Measurements from ENCODE around the gene CTSC. TPM values are rescaled to one million over a fixed set of nuclear protein-coding genes. Genes with fewer than 3 reads are reported as not detected.

The CTSC gene
- total RNA-seq, 1 experiment from 2014 or later: 38.0 TPM

DNA sequence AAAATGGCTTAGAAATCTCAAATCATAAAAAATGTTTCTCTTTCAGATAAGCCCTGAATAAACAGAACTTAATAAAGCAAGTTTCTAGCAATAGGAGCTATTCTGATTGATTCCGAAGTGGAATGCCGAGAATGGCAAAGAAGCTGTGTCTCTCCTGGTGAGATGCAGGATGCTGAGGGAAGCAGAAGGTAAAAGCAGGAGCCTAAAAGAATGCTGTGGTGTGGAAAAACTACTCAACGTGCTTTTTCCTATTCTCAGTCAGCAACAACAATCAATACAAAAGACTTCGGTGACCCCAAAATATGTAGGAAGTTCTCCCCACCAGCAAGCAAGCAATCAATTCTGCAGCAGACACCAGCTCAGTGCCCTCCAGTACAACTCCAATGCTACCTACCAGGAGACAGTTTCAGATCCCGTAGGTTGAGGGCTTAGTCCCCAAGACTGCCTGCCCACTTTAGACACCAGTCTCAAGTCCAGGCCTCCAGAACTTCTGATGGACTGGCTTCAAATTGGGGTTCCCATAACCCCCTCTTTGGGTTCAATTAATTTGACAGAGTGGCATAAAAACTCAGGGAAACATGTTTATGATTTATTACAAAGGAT is 6.6 kb downstream of the CTSC start:
- CTCF ChIA-PET: no interaction called here
- TF ChIP-seq JUND (IDR thresholded peaks at IDR 0.05) (no peak), POLR2A (IDR thresholded peaks at IDR 0.05; ENCODE audit: borderline replicate concordance, extremely low read depth, insufficient read depth, insufficient read length) (no peak), REST (IDR thresholded peaks at IDR 0.05; ENCODE audit: low read depth) (no peak), ZFX (IDR thresholded peaks at IDR 0.05) (no peak), CEBPB (IDR thresholded peaks at IDR 0.05; ENCODE audit: low read depth) (no peak), FOSL1 (IDR thresholded peaks at IDR 0.05; ENCODE audit: low read depth) (no peak), YY1 (IDR thresholded peaks at IDR 0.05; ENCODE audit: extremely low read depth, insufficient replicate concordance, low read depth, low read length) (no peak), EGR1 (IDR thresholded peaks at IDR 0.05; ENCODE audit: low read depth) (no peak), SIN3A (IDR thresholded peaks at IDR 0.05; ENCODE audit: low read depth) (no peak), SP1 (IDR thresholded peaks at IDR 0.05; ENCODE audit: low read depth) (no peak), EZH2 (IDR thresholded peaks at IDR 0.05) (no peak), ZBTB33 (IDR thresholded peaks at IDR 0.05; ENCODE audit: extremely low read depth, insufficient replicate concordance, low read length) (no peak), CTCF (IDR thresholded peaks at IDR 0.05 in 2 of 3, conservative IDR thresholded peaks at IDR 0.05 in 1 of 3; ENCODE audit: borderline replicate concordance in 1 of 3, insufficient read depth in 1 of 3, low read depth in 2 of 3, low read length in 2 of 3) (no peak), ZNF274 (IDR thresholded peaks at IDR 0.05; ENCODE audit: low read depth, low read length) (no peak)

More for the DNA sequence above, 6.6 kb downstream of the CTSC start:
- RAD21 ChIA-PET (ENCODE audit: low non-redundant PET in 1 of 2, low total read pairs in 2 of 2, uncharacterized antibody in 2 of 2, unreplicated experiment in 2 of 2): no interaction called here
- intact Hi-C loops (cut with micrococcal nuclease): no loop called here
- H3K9me3 ChIP-seq (ENCODE audit: control insufficient read depth in 1 of 2, insufficient read depth in 1 of 2, low read depth in 1 of 2, low read length in 2 of 2): no peaks in the 10 kb centered on the region
- DNase-seq (ENCODE audit: low read depth, low spot score) (no peak), ATAC-seq (no peak)
- H3K27me3 ChIP-seq (ENCODE audit: insufficient read depth, low read length): no peaks in the 10 kb centered on the region
- peaks cover 4 to 15% of the 10 kb centered on the region in 2 experiments; a peak in 3 of 4 replicates for H3K36me3 ChIP-seq (ENCODE audit: control insufficient read depth in 1 of 2, insufficient read depth in 2 of 2, low read length in 2 of 2)
- POLR2A ChIA-PET: no interaction called here
- H3K79me2 ChIP-seq (ENCODE audit: insufficient read depth, low read length): no peaks in the 10 kb centered on the region
- no peak overlapping the region for H3K4me2 ChIP-seq (ENCODE audit: low read length)
- no peaks in the 10 kb centered on the region for H3K4me1 ChIP-seq (ENCODE audit: control insufficient read depth in 1 of 2, insufficient read depth in 2 of 2, low read length in 2 of 2)
- no TSS peak for BruUV-seq (replicated peaks)
- H3K27ac ChIP-seq (ENCODE audit: low read depth, low read length): no peak overlapping the region
- H3K4me3 ChIP-seq (replicated peaks in 1 of 2; ENCODE audit: low read depth in 1 of 2, low read length in 2 of 2): no peak overlapping the region
- no peaks in the 10 kb centered on the region for H3K9me2 ChIP-seq (ENCODE audit: insufficient read depth)
- no peaks in the 10 kb centered on the region for H4K20me1 ChIP-seq (ENCODE audit: insufficient read depth)
- H2AFZ ChIP-seq (ENCODE audit: low read depth, low read length, poor library complexity, severe bottlenecking): no peak overlapping the region
- H3K9ac ChIP-seq (ENCODE audit: low read length): no peak overlapping the region

Measured in HCT116 (cell line).